Caco-2 (cell line): ENCODE measurements around the gene FOLR2. TPM values are rescaled to one million over a fixed set of nuclear protein-coding genes. Genes with fewer than 3 reads are reported as not detected.

Source experiments
- BruUV-seq: library from RNA; stranded (reverse); fragments of 400-500 nt; replicated peaks from 2 replicates; lab custom pipeline; 2021; lab: Mats Ljungman, UMichigan
- CTCF ChIA-PET: fragments of 300-600 bp; sonication (Branson Sonifier 250); formaldehyde crosslinking; loops from one replicate; lab custom pipeline; 2022; ENCODE audit warnings: antibody characterized with exemption; lab: Charles Lee
- POLR2A ChIA-PET: fragments of 300-600 bp; sonication (Branson Sonifier 250); formaldehyde crosslinking; loops from one replicate; lab custom pipeline; 2022; ENCODE audit warnings: antibody characterized with exemption; lab: Charles Lee
- DNase-seq, 2 experiments: peaks; one replicate each; pipeline versions ENCODE4 v3.0.0 to v3.0.0-alpha.2; 2020 to 2022
- H3K27me3 ChIP-seq: replicated peaks from 2 replicates; pipeline ENCODE4 v1.6.0; 2011; ENCODE audit warnings: low read length; ENCODE audit not compliant: control insufficient read depth, insufficient read depth
- H3K36me3 ChIP-seq: 2 replicates; pipeline ENCODE4 v1.5.1; 2011; ENCODE audit warnings: low read length; ENCODE audit not compliant: control insufficient read depth, insufficient read depth
- H3K4me1 ChIP-seq: fragments of 250-450 bp; sonication (Bioruptor Pico); 2 replicates; pipeline ENCODE4 v1.5.1; 2020; ENCODE audit warnings: mild to moderate bottlenecking
- H3K4me3 ChIP-seq: 2 replicates; pipeline ENCODE4 v1.5.1; 2011; ENCODE audit warnings: low read depth, mild to moderate bottlenecking, control low read depth, low read length
- H3K9me3 ChIP-seq: fragments of 250-450 bp; sonication (Bioruptor Pico); 2 replicates; pipeline ENCODE4 v1.5.1; 2020; ENCODE audit warnings: mild to moderate bottlenecking, moderate library complexity
- H3K27ac Mint-ChIP-seq: one replicate; pipeline ENCODE4 v1.8.0; 2022; ENCODE audit warnings: mixed read lengths; ENCODE audit not compliant: unreplicated experiment
- H3K27me3 Mint-ChIP-seq: one replicate; pipeline ENCODE4 v1.8.0; 2022; ENCODE audit warnings: mixed read lengths; ENCODE audit not compliant: insufficient read depth, unreplicated experiment
- H3K36me3 Mint-ChIP-seq: one replicate; pipeline ENCODE4 v1.8.0; 2022; ENCODE audit warnings: mild to moderate bottlenecking, mixed read lengths; ENCODE audit not compliant: insufficient read depth, unreplicated experiment
- H3K4me1 Mint-ChIP-seq: one replicate; pipeline ENCODE4 v1.8.0; 2022; ENCODE audit warnings: low read depth, mixed read lengths; ENCODE audit not compliant: unreplicated experiment
- H3K4me3 Mint-ChIP-seq: one replicate; pipeline ENCODE4 v1.8.0; 2022; ENCODE audit warnings: mild to moderate bottlenecking, moderate library complexity, mixed read lengths; ENCODE audit not compliant: unreplicated experiment
- H3K9me3 Mint-ChIP-seq: one replicate; pipeline ENCODE4 v1.8.0; 2022; ENCODE audit warnings: mixed read lengths; ENCODE audit not compliant: unreplicated experiment
- CTCF ChIP-seq, 2 experiments: fragments of 200-600 bp in 1 of 2; IDR thresholded peaks; 1 replicate in 1 of 2; 2 replicates in 1 of 2; pipeline versions ENCODE4 v1.5.1 to v1.8.0; 2011 to 2022; ENCODE audit warnings: antibody characterized with exemption in 1 of 2, control low read depth in 1 of 2, inconsistent platforms in 1 of 2, low read depth in 1 of 2, low read length in 1 of 2, mild to moderate bottlenecking in 1 of 2, moderate library complexity in 1 of 2; ENCODE audit not compliant: insufficient read depth in 1 of 2, severe bottlenecking in 1 of 2, unreplicated experiment in 1 of 2
- intact Hi-C: fragments of 100-400 bp; cut with micrococcal nuclease; formaldehyde crosslinking; loops from one replicate; pipeline ENCODE4 v1.10.0; 2022; ENCODE audit not compliant: unreplicated experiment
- total RNA-seq: library from RNA; stranded (reverse); gene quantifications from 2 replicates; pipeline ENCODE4 v1.2.3, GENCODE V29; 2022

The FOLR2 gene
- total RNA-seq, 1 experiment from 2014 or later = not detected

DNA sequence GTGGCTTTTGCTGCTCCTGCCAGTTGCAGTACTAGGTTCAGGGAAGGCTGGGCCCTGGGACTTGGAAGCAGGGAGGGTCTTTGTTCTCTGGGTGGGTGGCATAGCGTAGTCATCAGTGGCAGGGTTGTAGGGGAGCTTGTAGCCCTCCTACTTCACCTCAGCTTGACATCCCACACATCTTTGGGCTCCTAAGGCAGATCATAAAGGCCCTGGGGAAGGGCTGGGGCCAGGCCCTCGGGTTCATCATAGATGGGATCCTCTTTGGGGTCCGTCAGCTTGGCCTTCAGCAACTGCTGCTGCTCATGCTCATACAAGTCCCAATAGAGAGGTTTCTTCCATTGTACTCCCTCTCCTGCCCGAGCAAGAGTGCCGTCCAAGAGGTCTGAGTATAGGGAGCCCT is 33.4 kb downstream of the FOLR2 start:
- ChIA-PET CTCF (interaction anchor here (1.3 kb wide), 1 partner anchor 181 kb away, joined by 4 read pairs; no protein-coding TSS in a partner anchor), POLR2A (no interaction called here)
- Histone ChIP-seq H3K4me3 (no peak overlapping the region), H3K4me1 (no peaks in the 10 kb centered on the region), H3K27me3 (no peaks in the 10 kb centered on the region), H3K36me3 (no peaks in the 10 kb centered on the region), H3K9me3 (peaks cover 10% of the 10 kb centered on the region; the same call in 1 of the 2 replicates)
- Mint-ChIP-seq H3K27me3 (peaks cover 5% of the 10 kb centered on the region), H3K4me1 (no peaks in the 10 kb centered on the region), H3K4me3 (no peak overlapping the region), H3K36me3 (no peaks in the 10 kb centered on the region), H3K27ac (no peak overlapping the region), H3K9me3 (no peaks in the 10 kb centered on the region)
- peak in 1 of 2 experiments; percentile 35 for DNase-seq
- no TSS peak for BruUV-seq
- no peak for TF ChIP-seq CTCF (IDR thresholded peaks at IDR 0.05; ENCODE audit: insufficient read depth in 1 of 2, low read depth in 1 of 2, low read length in 1 of 2, severe bottlenecking in 1 of 2, unreplicated experiment in 1 of 2)
- intact Hi-C loops = no loop called here

DNA sequence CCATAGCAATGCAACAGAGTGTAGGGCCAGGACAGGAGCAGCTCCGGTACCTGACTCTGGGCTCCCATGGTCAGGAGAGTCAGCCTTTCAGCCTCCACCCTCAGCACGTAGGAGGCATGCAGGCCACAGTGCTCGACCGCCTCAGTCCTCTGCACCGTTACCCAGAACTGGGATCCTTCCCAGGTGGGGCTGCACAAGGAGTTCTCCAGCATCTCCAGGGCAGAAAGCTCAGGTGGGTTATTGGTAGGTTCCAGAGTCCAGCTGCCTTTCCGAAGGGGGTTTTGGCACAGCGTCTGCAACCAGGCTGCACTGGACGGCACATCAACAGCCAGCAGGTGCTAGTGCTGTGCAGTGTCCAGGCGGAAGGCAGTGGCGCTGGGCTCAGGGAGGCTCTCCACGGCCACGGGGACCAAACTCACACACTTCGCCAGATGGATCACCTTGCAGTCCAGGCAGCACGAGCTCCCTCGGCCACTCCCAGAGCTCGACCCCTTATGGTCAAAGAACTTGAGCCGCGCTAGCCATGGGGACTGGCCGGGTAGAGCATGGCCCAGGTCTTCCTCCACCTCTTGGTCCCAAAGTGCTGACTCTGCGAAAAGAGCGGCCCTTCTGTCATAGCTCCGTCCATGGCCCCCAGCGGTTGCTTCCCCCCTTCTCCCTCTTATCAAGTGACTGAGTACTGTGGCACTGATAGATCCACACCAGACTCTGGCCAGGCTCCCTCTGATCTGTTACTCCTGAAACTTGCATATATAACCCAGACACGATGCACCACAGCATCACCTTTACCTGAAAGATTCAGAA is 34.3 kb downstream of the FOLR2 start:
- peak in 1 of 2 experiments; percentile 40 for DNase-seq
- Histone ChIP-seq H3K4me1 (no peaks in the 10 kb centered on the region), H3K36me3 (no peaks in the 10 kb centered on the region), H3K27me3 (no peaks in the 10 kb centered on the region), H3K4me3 (no peak overlapping the region), H3K9me3 (peaks cover 10% of the 10 kb centered on the region; the same call in 1 of the 2 replicates)
- H3K4me1 Mint-ChIP-seq = no peaks in the 10 kb centered on the region
- H3K9me3 Mint-ChIP-seq = no peaks in the 10 kb centered on the region
- peaks cover 7% of the 10 kb centered on the region for H3K27me3 Mint-ChIP-seq
- BruUV-seq = no TSS peak
- no peaks in the 10 kb centered on the region for H3K36me3 Mint-ChIP-seq
- intact Hi-C loops = no loop called here
- CTCF ChIA-PET = interaction anchor here (1.3 kb wide), 1 partner anchor 180 kb away, joined by 4 read pairs; no protein-coding TSS in a partner anchor
- H3K4me3 Mint-ChIP-seq = no peak overlapping the region
- POLR2A ChIA-PET = no interaction called here
- TF ChIP-seq CTCF (IDR thresholded peaks at IDR 0.05; ENCODE audit: insufficient read depth in 1 of 2, low read depth in 1 of 2, low read length in 1 of 2, severe bottlenecking in 1 of 2, unreplicated experiment in 1 of 2) = no peak
- no peak overlapping the region for H3K27ac Mint-ChIP-seq

DNA sequence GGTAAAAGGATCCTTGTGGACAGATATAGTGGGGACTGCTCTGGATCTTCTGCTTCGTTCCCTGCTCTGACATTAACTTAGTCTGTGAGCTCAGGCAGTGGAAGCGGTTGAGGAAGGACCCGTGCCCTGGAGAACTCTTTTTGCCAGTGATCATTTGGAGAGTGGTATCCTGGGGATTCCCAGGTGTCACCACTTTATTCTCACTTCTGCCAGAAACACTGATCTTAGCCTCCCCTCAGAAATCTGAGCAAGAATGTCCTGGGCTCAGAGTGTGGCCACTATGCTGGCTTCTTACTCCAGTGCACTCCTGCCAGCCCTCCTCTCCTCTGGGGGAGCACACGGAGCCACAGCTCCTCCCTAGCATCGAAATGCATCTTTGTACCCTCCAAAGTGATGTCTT is 35.0 kb downstream of the FOLR2 start:
- Histone ChIP-seq H3K36me3 (no peaks in the 10 kb centered on the region), H3K9me3 (peaks cover 10% of the 10 kb centered on the region; the same call in 1 of the 2 replicates), H3K27me3 (no peaks in the 10 kb centered on the region), H3K4me1 (no peaks in the 10 kb centered on the region), H3K4me3 (no peak overlapping the region)
- Mint-ChIP-seq H3K27ac (no peak overlapping the region), H3K27me3 (peaks cover 7% of the 10 kb centered on the region), H3K4me3 (no peak overlapping the region), H3K36me3 (no peaks in the 10 kb centered on the region), H3K9me3 (no peaks in the 10 kb centered on the region), H3K4me1 (no peaks in the 10 kb centered on the region)
- no peak for DNase-seq
- no peak for TF ChIP-seq CTCF (IDR thresholded peaks at IDR 0.05; ENCODE audit: insufficient read depth in 1 of 2, low read depth in 1 of 2, low read length in 1 of 2, severe bottlenecking in 1 of 2, unreplicated experiment in 1 of 2)
- intact Hi-C loops = no loop called here
- ChIA-PET POLR2A (no interaction called here), CTCF (no interaction called here)
- no TSS peak for BruUV-seq
